HPDE6-E6E7 (cell line): ENCODE data around the gene TPK1.
A peak's percentile ranks its signal among the peaks of the same experiment; 100 is the strongest.

ENCODE experiments used
- DNase-seq: peaks from one replicate; pipeline ENCODE4 v3.0.0; 2011; ENCODE audit warnings: missing footprints; ENCODE audit errors: extremely low spot score

Gene TPK1

DNA sequence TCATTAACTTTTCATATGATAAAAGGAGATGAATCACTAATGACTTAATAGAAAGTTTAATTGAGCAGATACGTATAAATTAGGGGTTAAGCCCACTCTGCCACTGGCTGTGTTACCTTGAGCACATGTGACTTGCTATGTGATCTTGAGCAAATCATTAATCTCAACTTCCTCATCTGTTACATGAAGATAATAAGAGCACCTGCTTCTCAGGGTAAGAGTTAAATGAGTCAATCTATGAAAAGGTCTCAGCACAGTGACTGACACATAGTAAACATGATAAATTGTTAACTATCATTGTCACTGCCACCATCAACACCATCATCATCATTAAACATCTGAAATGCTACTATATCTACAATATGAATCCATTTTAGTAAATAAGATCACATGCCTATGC lies 110.8 kb downstream of the TPK1 start:
- DNase-seq = no peak

DNA sequence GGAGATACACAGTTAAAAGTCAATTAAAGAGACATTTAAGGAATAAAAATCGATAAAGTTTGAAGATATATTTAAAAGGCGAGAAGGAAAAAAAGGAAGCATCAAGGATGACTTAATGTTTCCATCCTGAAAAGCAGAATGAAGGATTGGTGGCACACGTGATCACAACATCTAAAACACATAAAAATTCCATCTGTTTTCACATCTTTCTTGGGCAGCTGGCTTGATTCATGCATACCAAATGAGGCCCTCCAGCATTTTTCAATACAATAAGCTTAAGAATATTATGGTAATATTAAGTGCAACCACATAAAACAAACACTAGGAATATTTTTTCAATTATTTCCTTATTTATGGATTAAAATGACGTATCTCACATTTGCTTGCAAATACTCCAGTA lies 112.6 kb downstream of the TPK1 start:
- no peak for DNase-seq

- DNase-seq = no peak
These were observed 115.1 kb downstream of the TPK1 start for GRCh38 chr7:144720710-144721109.

GRCh38 chr7:144720149-144720548 lies 115.7 kb downstream of the TPK1 start:
- DNase-seq = peak; percentile 34

DNA sequence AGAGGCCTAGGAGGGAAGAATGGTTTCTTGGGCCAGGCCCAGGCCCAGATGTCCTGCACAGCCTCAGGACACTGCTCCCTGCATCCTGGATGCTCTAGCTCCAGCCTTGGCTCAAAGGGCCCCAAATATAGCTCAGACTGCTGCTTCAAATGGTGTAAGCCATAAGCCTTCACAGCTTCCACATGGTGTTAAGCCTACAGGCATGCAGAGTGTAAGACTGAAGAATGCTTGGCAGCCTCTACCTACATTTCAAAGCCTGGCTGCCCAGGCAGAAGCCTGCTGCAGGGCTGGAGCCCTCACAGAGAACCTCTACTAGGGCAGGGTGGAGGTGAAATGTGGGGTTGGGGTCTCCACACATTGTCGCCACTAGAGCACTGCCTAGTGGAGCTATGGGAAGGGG lies 118.1 kb downstream of the TPK1 start:
- DNase-seq = no peak

GRCh38 chr7:144713850-144714249 lies 122.0 kb downstream of the TPK1 start:
- DNase-seq = no peak

DNA sequence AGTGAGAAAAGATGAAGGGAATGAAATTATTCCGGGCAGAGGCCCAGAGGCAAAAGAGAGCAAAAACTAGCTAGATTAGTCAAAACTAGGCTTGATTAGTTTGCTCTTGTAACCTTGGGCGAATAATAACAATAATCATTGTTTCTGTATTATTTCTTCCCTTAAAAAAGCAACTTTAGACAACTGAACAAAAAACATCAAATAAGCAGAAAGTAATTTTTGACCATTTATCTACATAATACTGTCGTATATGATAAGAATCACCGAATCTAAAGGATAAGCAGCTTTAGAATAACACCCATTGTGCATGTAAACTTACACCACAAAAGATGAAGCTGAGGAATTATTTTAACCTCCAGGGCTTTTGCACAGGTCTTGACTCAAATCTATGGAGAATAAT lies 125.1 kb downstream of the TPK1 start:
- no peak for DNase-seq

- DNase-seq = no peak
These were observed 126.8 kb downstream of the TPK1 start for GRCh38 chr7:144709066-144709465.

- no peak for DNase-seq
These were observed 144.6 kb downstream of the TPK1 start for GRCh38 chr7:144691240-144691639.

- no peak for DNase-seq
These were observed 153.1 kb downstream of the TPK1 start for GRCh38 chr7:144682581-144683280.

GRCh38 chr7:144676492-144676891 lies 159.4 kb downstream of the TPK1 start:
- no peak for DNase-seq

GRCh38 chr7:144674550-144674949 lies 161.3 kb downstream of the TPK1 start:
- DNase-seq = no peak

DNA sequence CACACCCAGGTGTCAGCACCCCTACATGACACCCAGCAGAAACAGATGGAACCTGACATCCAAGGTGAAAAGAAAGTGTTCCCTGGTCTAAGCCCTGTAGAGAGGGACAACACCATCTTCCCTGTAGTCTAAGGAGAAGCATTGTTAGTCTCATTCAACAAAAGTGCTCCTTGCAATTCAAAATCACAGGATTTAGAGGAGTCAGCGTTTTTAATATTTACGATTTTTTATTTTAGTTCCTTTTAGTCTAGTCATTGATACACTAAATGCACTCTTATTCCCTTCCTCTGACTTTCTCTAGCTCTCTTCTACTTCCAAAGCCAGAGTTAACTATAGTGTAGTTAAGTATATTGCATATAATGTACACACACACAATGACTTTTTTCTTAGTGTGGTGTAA lies 163.0 kb downstream of the TPK1 start:
- no peak for DNase-seq

GRCh38 chr7:144671429-144671828 lies 164.4 kb downstream of the TPK1 start:
- DNase-seq = peak; percentile 10

DNA sequence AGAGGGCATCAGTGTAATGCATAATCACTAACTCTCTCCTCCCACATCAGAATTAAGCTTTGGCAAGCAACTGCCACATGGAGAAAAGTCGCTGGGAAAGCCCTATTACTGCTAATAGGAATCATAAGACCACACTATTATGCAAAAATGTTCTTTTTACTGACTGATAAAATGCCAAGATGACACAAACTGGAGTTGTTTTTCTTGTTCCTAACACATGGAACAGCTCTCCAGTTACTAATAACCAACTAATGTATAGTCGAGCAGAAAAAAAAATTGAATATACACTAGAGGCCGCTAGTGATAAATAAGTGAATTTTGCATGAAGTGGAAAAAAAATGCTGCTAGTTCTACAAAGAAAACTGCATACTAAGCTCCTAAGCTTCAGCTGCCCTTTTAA lies 165.6 kb downstream of the TPK1 start:
- DNase-seq = no peak

GRCh38 chr7:144668503-144668902 lies 167.3 kb downstream of the TPK1 start:
- DNase-seq = no peak

- DNase-seq = no peak
These were observed 170.0 kb downstream of the TPK1 start for GRCh38 chr7:144665689-144666381.

GRCh38 chr7:144659211-144659610 lies 176.6 kb downstream of the TPK1 start:
- DNase-seq = no peak

GRCh38 chr7:144656965-144657517 lies 178.8 kb downstream of the TPK1 start:
- no peak for DNase-seq

- no peak for DNase-seq
These were observed 182.4 kb downstream of the TPK1 start for GRCh38 chr7:144653449-144653848.

DNA sequence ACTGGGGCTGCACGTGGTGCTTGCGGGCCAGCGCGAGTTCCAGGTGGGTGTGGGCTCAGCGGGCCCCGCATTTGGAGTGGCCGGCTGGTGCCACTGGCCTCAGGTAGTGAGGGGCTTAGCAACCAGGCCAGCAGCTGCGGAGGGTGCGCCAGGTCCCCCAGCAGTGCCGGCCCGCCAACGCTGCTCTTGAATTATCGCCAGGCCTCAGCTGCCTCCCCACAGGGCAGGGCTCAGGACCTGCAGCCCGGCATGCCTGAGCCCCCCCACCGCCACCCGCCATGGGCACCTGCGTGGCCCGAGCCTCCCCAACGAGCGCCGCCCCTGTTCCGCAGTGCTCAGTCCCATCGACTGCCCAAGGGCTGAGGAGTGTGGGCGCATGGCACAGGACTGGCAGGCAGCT lies 185.4 kb downstream of the TPK1 start:
- DNase-seq = no peak

- no peak for DNase-seq
These were observed 186.7 kb downstream of the TPK1 start for GRCh38 chr7:144649120-144649519.

DNA sequence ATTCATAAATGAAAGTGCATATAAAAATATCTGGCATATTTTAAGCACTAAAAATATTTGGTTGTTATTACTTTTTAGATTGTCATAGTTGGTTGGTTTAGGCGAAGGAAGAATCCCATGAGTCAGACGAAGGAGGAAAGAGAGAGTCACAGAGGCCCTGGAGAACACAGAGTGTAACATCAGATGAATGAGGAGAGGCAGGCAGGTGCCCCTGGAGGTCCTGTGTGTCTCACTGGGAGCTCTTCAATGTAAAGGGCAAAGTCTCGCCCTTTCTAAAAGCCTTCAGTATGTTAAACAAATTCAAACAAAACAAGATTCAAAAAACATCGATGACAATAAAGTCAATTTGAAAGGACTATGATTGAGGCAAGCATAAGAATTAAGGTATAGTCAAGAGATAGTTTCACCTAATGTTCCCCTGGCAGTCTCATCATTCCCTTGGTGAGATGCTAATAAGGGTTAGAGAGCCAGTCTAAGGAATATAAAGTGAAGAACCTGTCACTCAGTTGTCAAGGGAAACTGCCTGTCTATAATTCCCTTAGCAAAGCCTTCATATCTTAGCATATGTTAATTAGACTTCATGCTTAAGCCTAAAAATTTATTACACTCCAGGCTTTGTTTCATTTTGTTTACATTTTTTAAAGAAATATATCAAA lies 194.3 kb downstream of the TPK1 start:
- DNase-seq = no peak
